SK-N-SH treated with all-trans-retinoic acid at 6 μM for 48 hours (cell line): ENCODE measurements around the gene ZNF771.

Experiments used
- CSDC2 ChIP-seq: fragments of 250-450 bp; sonication (Bioruptor Pico); IDR thresholded peaks from 2 replicates; pipeline ENCODE4 v1.5.0; 2020; ENCODE audit warnings: mild to moderate bottlenecking, moderate library complexity
- ESRRG ChIP-seq: fragments of 250-450 bp; sonication (Bioruptor Pico); IDR thresholded peaks from 2 replicates; pipeline ENCODE4 v1.6.1; 2021; ENCODE audit warnings: mild to moderate bottlenecking
- PPARA ChIP-seq: fragments of 250-450 bp; sonication (Bioruptor Pico); IDR thresholded peaks from 2 replicates; pipeline ENCODE4 v1.5.0; 2020; ENCODE audit warnings: mild to moderate bottlenecking, borderline replicate concordance
- ZFP30 ChIP-seq: fragments of 450-650 bp; formaldehyde crosslinking; IDR thresholded peaks from 2 replicates; pipeline ENCODE4 v1.5.0; 2022; ENCODE audit warnings: mild to moderate bottlenecking, moderate library complexity
- ZNF565 ChIP-seq: fragments of 450-650 bp; formaldehyde crosslinking; conservative IDR thresholded peaks from 2 replicates; pipeline ENCODE4 v1.5.0; 2020; ENCODE audit warnings: low read depth, mild to moderate bottlenecking, moderate library complexity
- ZNF8 ChIP-seq: fragments of 450-650 bp; formaldehyde crosslinking; IDR thresholded peaks from 2 replicates; pipeline ENCODE4 v1.5.0; 2020; ENCODE audit warnings: mild to moderate bottlenecking, moderate library complexity

- TF ChIP-seq ZNF565 (CRISPR knock-in tag) (no peak), ZNF8 (CRISPR knock-in tag) (no peak), ZFP30 (CRISPR knock-in tag) (no peak), CSDC2 (CRISPR knock-in tag) (no peak), PPARA (CRISPR knock-in tag) (no peak), ESRRG (CRISPR knock-in tag) (no peak)
Observed at GRCh38 chr16:30406795-30407101, 658 bp upstream of the ZNF771 start.
